RWPE2 (cell line): ENCODE data around the gene RENBP.
A peak's percentile ranks its signal among the peaks of the same experiment; 100 is the strongest.
"Not testable (repeated sequence)": the region's sequence is repeated elsewhere in the genome, so short reads cannot be mapped to it uniquely, and the experiment has no call there.

Experiments used
- ATAC-seq: fragments of 200-7000 bp; cut with Tn5 transposase; 3 replicates; pipeline ENCODE4 v1.9.1; 2021; ENCODE audit warnings: low read depth
- DNase-seq: peaks from one replicate; pipeline ENCODE4 v3.0.0-alpha.2; 2020; ENCODE audit warnings: low spot score
- H3K27ac ChIP-seq: fragments of 450-650 bp; 2 replicates; pipeline ENCODE4 v1.5.1; 2017; ENCODE audit warnings: mild to moderate bottlenecking; ENCODE audit not compliant: poor library complexity, severe bottlenecking
- H3K27me3 ChIP-seq: fragments of 250-450 bp; sonication (Bioruptor Pico); 2 replicates; pipeline ENCODE4 v1.5.1; 2021; ENCODE audit warnings: mild to moderate bottlenecking, moderate library complexity; ENCODE audit not compliant: insufficient read depth, poor library complexity, severe bottlenecking
- H3K36me3 ChIP-seq: fragments of 250-450 bp; sonication (Bioruptor Pico); 2 replicates; pipeline ENCODE4 v1.5.1; 2020; ENCODE audit warnings: low read depth, mild to moderate bottlenecking, moderate library complexity
- H3K4me1 ChIP-seq: fragments of 250-450 bp; sonication (Bioruptor Pico); 2 replicates; pipeline ENCODE4 v1.5.1; 2021; ENCODE audit warnings: mild to moderate bottlenecking, moderate library complexity; ENCODE audit not compliant: insufficient read depth, poor library complexity, severe bottlenecking
- H3K4me3 ChIP-seq: fragments of 250-450 bp; sonication (Bioruptor Pico); 2 replicates; pipeline ENCODE4 v1.5.1; 2021; ENCODE audit warnings: mild to moderate bottlenecking, moderate library complexity; ENCODE audit not compliant: severe bottlenecking
- H3K9me3 ChIP-seq: fragments of 250-450 bp; sonication (Bioruptor Pico); 2 replicates; pipeline ENCODE4 v1.5.1; 2021; ENCODE audit warnings: mild to moderate bottlenecking, moderate library complexity; ENCODE audit not compliant: severe bottlenecking
- TF ChIP-seq, protein P1 (sequence below): fragments of 450-650 bp; IDR thresholded peaks from one replicate; pipeline ENCODE4 v1.5.1; 2017; ENCODE audit warnings: mild to moderate bottlenecking, moderate library complexity; ENCODE audit not compliant: poor library complexity, severe bottlenecking

The RENBP gene

DNA sequence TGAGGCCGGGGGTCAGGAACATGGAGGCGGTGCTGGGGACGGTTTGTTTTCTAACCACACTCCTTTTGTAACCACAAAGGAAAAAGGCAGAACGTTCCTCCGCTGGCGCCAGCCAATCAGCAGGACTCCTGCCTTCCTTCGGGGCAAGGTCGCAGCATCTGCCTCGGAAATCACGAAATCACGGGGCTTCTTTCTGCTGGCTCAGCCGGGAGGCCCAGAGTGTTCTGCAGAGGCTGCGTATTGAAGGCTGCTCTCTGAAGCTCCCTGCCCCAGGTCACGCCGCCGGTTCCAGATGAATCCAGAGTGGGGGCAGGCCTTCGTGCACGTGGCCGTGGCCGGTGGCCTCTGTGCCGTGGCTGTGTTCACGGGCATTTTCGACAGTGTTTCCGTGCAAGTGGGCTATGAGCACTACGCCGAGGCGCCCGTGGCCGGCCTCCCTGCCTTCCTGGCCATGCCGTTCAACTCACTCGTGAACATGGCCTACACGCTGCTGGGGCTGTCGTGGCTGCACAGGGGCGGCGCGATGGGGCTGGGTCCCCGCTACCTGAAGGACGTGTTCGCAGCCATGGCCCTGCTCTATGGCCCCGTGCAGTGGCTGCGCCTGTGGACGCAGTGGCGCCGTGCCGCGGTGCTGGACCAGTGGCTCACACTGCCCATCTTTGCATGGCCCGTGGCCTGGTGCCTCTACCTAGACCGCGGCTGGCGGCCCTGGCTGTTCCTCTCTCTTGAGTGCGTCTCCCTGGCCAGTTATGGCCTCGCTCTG lies 37.5 kb upstream of the RENBP start:
- TF ChIP-seq, protein P1, sequence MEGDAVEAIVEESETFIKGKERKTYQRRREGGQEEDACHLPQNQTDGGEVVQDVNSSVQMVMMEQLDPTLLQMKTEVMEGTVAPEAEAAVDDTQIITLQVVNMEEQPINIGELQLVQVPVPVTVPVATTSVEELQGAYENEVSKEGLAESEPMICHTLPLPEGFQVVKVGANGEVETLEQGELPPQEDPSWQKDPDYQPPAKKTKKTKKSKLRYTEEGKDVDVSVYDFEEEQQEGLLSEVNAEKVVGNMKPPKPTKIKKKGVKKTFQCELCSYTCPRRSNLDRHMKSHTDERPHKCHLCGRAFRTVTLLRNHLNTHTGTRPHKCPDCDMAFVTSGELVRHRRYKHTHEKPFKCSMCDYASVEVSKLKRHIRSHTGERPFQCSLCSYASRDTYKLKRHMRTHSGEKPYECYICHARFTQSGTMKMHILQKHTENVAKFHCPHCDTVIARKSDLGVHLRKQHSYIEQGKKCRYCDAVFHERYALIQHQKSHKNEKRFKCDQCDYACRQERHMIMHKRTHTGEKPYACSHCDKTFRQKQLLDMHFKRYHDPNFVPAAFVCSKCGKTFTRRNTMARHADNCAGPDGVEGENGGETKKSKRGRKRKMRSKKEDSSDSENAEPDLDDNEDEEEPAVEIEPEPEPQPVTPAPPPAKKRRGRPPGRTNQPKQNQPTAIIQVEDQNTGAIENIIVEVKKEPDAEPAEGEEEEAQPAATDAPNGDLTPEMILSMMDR, result no peak
- H3K27me3 ChIP-seq, result no peaks in the 10 kb centered on the region
- H3K27ac ChIP-seq, result no peak overlapping the region
- no peaks in the 10 kb centered on the region for H3K9me3 ChIP-seq
- DNase-seq (no peak), ATAC-seq (no peak)
- no peaks in the 10 kb centered on the region for H3K36me3 ChIP-seq
- H3K4me1 ChIP-seq, result no peaks in the 10 kb centered on the region
- H3K4me3 ChIP-seq, result no peak overlapping the region

DNA sequence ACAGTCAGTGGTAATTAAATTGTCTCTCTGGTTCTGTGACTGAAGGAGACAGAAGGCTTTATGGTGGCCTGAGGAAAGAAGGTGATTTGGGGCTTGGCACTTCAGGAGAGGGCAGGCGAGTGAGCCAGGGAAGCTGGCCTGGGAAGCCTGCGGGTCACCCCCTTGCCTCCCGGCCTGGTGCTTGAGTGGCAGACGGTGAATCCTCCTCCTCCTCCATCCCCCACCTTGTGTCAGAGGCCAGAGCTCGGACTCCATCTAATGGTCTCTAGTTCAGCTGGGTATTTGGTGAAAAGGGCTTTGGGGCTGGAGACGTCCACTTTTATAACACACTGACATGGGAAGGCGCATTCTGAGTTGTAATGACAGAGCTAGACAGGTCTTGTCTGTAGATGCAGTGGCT lies 36.8 kb upstream of the RENBP start:
- H3K27ac ChIP-seq, result no peak overlapping the region

DNA sequence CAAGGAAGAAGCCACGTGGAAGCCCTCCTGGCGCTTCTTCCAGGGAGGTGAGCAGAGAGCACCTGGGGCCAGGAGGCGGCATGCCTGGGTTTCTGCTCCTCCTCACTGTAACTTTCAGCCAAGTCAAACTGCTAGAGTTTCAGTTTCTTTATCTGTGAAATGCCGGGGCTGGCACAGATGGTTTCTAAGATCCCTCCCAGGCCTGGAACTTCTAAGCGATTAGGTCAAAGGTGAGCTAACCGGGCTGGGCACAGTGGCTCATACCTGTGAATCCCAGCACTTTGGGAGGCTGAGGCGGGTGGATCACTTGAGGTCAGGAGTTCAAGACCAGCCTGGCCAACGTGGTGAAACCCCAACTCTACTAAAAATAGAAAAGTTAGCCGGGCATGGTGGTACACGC lies 36.0 kb upstream of the RENBP start:
- not testable (repeated sequence) for H3K36me3 ChIP-seq, H3K27ac ChIP-seq, ATAC-seq, DNase-seq, H3K4me3 ChIP-seq, H3K27me3 ChIP-seq, H3K9me3 ChIP-seq, H3K4me1 ChIP-seq

More for the DNA sequence above, 36.8 kb upstream of the RENBP start:
- TF ChIP-seq, protein P1, result no peak
- Histone ChIP-seq H3K4me3 (no peak overlapping the region), H3K36me3 (no peaks in the 10 kb centered on the region), H3K9me3 (no peaks in the 10 kb centered on the region), H3K27me3 (no peaks in the 10 kb centered on the region), H3K4me1 (no peaks in the 10 kb centered on the region)
- ATAC-seq (no peak), DNase-seq (no peak)

DNA sequence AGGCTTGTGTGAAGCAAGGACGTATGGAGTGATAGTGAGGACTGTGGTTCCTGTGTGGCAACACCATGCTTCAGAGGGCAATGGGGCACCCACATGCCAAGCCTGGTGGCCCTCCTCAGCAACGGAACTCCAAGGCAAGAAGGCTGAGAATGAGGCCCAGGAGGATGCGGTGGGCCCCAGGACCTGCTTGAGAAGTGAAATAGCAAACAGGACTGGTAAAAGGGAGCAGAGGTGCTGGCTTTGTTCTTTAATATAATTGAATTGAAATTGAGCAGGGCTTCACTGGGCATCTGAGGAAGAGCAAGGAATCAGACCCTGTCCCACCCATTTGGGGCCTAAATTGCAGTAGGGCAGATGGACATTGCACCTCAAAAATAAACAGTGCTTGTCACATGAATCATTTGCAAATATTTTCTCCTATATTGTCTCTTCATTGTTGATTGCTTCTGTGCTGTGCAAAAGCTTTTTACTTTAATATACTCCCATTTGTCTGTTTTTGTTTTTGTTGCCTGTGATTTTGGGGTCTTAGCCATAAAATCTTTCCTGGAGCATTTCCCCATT lies 30.4 kb upstream of the RENBP start:
- no peak overlapping the region for H3K4me3 ChIP-seq
- TF ChIP-seq, protein P1, result no peak
- peaks cover under 1% of the 10 kb centered on the region; the same call in 1 of the 2 replicates for H3K36me3 ChIP-seq
- H3K27ac ChIP-seq, result no peak overlapping the region
- no peak for ATAC-seq
- H3K27me3 ChIP-seq, result no peaks in the 10 kb centered on the region
- H3K9me3 ChIP-seq, result no peaks in the 10 kb centered on the region
- no peaks in the 10 kb centered on the region for H3K4me1 ChIP-seq
- DNase-seq, result no peak

DNA sequence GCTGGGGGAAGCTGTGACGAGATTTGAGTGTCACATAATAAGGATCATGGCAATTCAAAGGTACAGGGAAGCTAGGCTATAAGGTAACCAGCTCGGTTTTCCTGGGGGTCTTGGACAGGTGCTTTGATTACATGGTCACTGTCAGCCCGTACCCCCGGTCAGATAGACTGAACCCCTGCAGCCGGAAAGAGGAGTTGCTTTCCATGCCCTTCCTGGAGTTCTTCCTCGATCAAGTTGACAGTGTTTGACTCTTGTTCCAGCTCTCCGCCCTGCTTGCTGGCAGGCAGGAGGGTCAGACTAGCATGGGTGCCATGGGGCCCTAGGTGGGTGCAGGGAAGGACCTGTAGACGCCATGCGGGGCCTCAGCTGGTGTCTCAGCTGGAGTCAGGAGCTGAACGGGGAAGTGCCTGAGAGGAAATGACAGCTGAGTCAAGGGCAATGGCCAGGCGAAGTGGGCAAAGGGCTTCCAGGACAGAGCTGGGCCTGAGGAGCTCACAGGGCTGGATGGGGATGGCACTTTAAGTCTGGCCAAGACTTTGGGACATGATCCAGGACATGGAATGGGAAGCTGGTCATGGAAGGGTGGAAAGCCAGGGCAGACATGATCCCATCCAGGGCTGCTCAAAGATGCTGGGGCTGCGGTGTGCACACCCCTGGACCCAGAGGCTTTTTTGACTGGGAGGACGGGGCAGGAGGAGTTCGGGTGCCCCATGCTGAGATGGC lies 29.7 kb upstream of the RENBP start:
- Histone ChIP-seq H3K4me1 (no peaks in the 10 kb centered on the region), H3K27ac (peak overlapping the region; percentile 92), H3K4me3 (no peak overlapping the region), H3K27me3 (no peaks in the 10 kb centered on the region), H3K36me3 (peaks cover 7% of the 10 kb centered on the region), H3K9me3 (no peaks in the 10 kb centered on the region)
- ATAC-seq (no peak), DNase-seq (no peak)
- TF ChIP-seq, protein P1, result no peak
